Glomerular visceral epithelial cell (primary cell): Measurements from ENCODE around the gene NR6A1.

Experiments used
- DNase-seq: peaks from one replicate; pipeline ENCODE4 v3.0.0-alpha.2; 2016; ENCODE audit errors: extremely low spot score

NR6A1 gene

GRCh38 chr9:124771021-124771866 lies at the start of gene NR6A1:
NR6A1 (minus strand) TSS chr9:124771311.
- peak; percentile 97 for DNase-seq

- DNase-seq: peak; percentile 71
These were observed 47.5 kb upstream of the NR6A1 start for GRCh38 chr9:124818431-124819281.

GRCh38 chr9:124815601-124816000 lies 44.5 kb upstream of the NR6A1 start:
- no peak for DNase-seq

GRCh38 chr9:124814164-124814535 lies 43.0 kb upstream of the NR6A1 start:
- DNase-seq: no peak

- DNase-seq: no peak
These were observed 42.5 kb upstream of the NR6A1 start for GRCh38 chr9:124813501-124814163.

GRCh38 chr9:124813041-124813440 lies 41.9 kb upstream of the NR6A1 start:
- peak; percentile 20 for DNase-seq

- peak; percentile 100 for DNase-seq
These were observed 41.3 kb upstream of the NR6A1 start for GRCh38 chr9:124812441-124812876.

- peak; percentile 96 for DNase-seq
These were observed 39.7 kb upstream of the NR6A1 start for GRCh38 chr9:124810663-124811355.

GRCh38 chr9:124809741-124810500 lies 38.8 kb upstream of the NR6A1 start:
- DNase-seq: no peak

- DNase-seq: no peak
These were observed 38.1 kb upstream of the NR6A1 start for GRCh38 chr9:124809211-124809610.

- DNase-seq: no peak
These were observed 37.3 kb upstream of the NR6A1 start for GRCh38 chr9:124808246-124808956.

- no peak for DNase-seq
These were observed 34.1 kb upstream of the NR6A1 start for GRCh38 chr9:124805186-124805585.

GRCh38 chr9:124803911-124804310 lies 32.8 kb upstream of the NR6A1 start:
- DNase-seq: no peak

GRCh38 chr9:124802426-124802825 lies 31.3 kb upstream of the NR6A1 start:
- no peak for DNase-seq

- DNase-seq: no peak
These were observed 30.2 kb upstream of the NR6A1 start for GRCh38 chr9:124801356-124801755.

- no peak for DNase-seq
These were observed 29.5 kb upstream of the NR6A1 start for GRCh38 chr9:124800306-124801259.

GRCh38 chr9:124799274-124800006 lies 28.3 kb upstream of the NR6A1 start:
- DNase-seq: no peak

GRCh38 chr9:124797343-124798103 lies 26.4 kb upstream of the NR6A1 start:
- no peak for DNase-seq
